NB4 (cell line): ENCODE results near the gene IL7R.

Experiments
- MYC ChIP-seq: IDR thresholded peaks from 2 replicates; pipeline ENCODE4 v1.6.1; 2011; ENCODE audit warnings: low read depth, low read length
- POLR2A ChIP-seq: IDR thresholded peaks from 2 replicates; pipeline ENCODE4 v1.6.1; 2011; ENCODE audit warnings: mild to moderate bottlenecking; ENCODE audit not compliant: insufficient read length; ENCODE audit errors: extremely low read depth
- TF ChIP-seq, protein P1 (sequence below): IDR thresholded peaks from one replicate; pipeline ENCODE4 v1.5.1; 2012; ENCODE audit warnings: low read depth, low read length

DNA sequence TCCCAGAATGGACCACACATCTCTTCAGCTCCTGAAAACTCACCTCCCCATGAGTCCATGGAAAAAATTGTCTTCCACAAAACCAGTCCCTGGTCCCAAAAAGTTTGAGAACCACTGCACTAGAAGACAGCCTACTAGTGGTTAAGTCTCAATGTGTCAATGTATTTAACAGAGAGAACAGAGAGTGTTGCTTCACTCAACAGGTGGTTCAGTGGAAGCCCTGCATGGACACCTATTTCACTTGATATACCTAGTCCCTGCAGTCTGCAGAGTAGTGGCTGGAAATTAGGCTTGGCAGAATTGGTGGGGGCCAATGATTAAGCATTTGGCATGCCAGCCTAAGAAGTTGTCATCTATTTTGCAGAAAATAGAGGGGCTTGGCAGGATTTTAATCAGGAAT, 23.0 kb downstream of the IL7R start:
- no peak for TF ChIP-seq POLR2A
- TF ChIP-seq, protein P1, sequence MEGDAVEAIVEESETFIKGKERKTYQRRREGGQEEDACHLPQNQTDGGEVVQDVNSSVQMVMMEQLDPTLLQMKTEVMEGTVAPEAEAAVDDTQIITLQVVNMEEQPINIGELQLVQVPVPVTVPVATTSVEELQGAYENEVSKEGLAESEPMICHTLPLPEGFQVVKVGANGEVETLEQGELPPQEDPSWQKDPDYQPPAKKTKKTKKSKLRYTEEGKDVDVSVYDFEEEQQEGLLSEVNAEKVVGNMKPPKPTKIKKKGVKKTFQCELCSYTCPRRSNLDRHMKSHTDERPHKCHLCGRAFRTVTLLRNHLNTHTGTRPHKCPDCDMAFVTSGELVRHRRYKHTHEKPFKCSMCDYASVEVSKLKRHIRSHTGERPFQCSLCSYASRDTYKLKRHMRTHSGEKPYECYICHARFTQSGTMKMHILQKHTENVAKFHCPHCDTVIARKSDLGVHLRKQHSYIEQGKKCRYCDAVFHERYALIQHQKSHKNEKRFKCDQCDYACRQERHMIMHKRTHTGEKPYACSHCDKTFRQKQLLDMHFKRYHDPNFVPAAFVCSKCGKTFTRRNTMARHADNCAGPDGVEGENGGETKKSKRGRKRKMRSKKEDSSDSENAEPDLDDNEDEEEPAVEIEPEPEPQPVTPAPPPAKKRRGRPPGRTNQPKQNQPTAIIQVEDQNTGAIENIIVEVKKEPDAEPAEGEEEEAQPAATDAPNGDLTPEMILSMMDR = no peak
- TF ChIP-seq MYC = no peak
